GM12873 (cell line): ENCODE data around the gene RAB35.

Source experiments
- TF ChIP-seq, protein P1 (sequence below): IDR thresholded peaks from 2 replicates; pipeline ENCODE4 v1.5.1; 2012; ENCODE audit warnings: low read depth, mild to moderate bottlenecking, moderate library complexity, low read length, control low read depth; ENCODE audit not compliant: insufficient read depth; ENCODE audit errors: missing control alignments

RAB35 gene

DNA sequence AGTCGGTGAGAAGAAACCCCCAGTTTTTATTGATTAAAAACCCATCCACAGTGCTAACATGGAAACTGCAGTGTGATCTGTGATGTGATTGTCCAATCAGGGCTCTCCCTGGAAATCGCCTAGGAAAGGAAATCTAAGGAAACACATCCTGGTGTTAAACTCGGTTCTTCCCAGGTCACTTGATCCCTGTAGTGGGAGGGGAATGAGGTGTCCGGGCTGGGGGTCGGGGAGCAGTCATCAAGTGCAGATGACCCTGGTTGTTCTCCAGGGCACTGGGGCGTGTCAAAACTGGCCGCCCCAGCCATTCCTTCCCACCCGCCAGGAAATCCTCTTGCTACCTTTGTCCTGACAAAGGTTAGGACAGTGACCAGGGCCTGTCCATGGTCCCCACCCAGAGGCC, 20.8 kb downstream of the RAB35 start:
- TF ChIP-seq, protein P1, sequence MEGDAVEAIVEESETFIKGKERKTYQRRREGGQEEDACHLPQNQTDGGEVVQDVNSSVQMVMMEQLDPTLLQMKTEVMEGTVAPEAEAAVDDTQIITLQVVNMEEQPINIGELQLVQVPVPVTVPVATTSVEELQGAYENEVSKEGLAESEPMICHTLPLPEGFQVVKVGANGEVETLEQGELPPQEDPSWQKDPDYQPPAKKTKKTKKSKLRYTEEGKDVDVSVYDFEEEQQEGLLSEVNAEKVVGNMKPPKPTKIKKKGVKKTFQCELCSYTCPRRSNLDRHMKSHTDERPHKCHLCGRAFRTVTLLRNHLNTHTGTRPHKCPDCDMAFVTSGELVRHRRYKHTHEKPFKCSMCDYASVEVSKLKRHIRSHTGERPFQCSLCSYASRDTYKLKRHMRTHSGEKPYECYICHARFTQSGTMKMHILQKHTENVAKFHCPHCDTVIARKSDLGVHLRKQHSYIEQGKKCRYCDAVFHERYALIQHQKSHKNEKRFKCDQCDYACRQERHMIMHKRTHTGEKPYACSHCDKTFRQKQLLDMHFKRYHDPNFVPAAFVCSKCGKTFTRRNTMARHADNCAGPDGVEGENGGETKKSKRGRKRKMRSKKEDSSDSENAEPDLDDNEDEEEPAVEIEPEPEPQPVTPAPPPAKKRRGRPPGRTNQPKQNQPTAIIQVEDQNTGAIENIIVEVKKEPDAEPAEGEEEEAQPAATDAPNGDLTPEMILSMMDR, result no peak

DNA sequence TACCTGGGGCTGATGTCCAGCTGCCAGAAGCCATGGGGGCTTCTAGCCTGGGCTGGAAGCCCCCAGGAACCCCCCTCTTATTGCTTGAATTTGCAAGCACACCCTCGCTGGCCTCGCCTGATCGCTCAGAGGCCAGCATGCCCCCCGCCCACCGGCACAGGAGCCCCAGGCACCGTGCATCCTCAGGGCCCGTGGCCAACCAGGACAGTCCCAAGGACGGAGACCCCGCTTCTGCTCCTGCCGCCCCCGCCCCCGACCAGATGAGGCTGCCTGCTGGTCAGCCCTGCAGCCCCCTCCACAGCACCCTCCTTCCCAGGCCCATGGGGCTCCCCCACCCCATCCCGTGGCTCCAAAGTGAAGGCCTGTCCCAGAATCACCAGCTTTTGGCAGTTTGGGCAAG, 21.2 kb downstream of the RAB35 start:
- TF ChIP-seq, protein P1, result no peak

GRCh38 chr12:120094485-120094884, 22.1 kb downstream of the RAB35 start:
- TF ChIP-seq, protein P1, result no peak

DNA sequence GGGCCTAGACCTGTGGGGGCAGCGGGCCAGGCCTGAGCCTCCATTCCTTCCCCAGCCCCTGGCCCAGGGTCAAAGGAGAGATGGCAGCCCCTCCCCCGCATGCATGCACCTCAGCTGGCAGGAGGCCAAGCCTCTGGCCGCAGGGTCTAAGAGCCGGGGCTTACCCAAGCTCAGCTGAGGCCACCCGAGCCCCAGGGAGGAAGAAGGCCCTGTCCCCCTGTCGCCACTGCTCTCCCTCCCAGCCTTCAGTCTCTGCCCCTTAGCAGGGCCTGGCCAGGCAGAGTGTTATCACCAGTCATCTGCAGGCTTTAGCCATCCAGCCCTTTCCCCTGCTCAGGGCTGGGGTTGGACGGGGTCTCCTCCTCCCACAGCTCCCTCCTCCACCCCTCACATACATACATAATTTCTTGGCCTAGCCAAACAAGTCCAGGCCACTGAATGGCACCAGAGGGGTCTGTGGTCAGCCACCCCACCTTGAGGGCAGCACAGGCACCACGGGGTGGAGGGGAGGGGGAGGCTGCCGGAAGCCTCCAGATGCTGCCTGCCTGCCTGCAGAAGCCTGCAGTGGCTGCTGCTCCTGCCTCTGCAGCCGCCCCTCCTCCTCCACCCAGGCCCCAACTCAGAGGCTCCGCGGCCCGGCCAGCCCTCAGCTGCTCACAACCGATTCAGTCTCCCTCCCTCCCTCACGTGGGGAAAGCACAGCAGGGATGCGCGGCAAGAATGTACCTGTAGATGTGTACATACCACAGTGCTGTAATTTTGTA, 22.8 kb downstream of the RAB35 start:
- TF ChIP-seq, protein P1, result no peak

DNA sequence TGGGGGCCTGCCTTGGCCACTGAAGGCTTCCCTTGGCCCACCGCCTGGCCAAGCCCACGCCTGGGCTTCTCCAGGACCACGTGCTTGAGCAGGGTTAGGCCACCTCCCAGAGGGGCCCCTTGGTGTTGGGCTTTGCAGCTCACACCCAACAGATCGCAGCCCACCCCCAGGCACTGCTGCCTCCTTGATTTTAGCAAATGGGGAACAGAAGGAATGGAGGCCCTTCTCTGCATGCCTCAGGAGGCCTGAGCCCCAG, 23.3 kb downstream of the RAB35 start:
- TF ChIP-seq, protein P1, result no peak

- TF ChIP-seq, protein P1, result no peak
Measured at GRCh38 chr12:120092551-120093335, 23.8 kb downstream of the RAB35 start.

DNA sequence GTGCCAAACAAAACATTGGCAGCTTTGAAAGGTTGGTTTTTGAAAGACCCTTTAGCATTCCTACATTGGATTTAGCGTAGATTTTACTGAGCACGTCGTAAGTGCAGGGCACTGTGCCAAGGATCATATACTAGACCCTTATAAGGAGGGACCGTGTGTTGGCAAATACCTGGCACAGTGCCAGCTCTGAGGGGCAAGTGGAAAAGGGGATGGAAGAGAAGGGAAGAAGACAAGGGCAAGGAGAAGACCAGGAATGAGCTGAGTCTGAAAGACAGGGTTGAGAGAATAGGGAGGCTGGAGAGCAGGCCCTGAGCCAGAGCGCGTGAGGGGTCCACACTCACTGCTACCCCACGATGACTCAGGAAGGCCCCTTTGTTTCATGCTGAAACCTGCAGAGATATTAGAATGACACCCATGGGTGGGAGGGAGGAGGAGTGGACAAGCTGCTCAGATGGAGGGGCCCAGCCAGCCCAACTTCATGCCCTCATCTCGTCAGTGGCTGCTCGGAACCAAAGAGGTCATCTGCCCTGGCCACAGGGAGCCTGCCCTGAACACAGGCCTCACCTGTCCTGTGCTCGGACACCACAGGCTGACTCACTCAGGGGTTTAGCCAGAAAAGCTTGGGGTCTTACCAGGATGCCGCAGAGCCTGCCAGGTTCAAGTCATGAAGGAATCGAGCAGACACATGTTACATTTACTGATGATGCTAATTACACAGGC, 25.0 kb downstream of the RAB35 start:
- TF ChIP-seq, protein P1, result no peak
